ENCODE results near the gene OSR1.
A peak's percentile ranks its signal among the peaks of the same experiment; 100 is the strongest.
"Not testable (repeated sequence)": the region's sequence is repeated elsewhere in the genome, so short reads cannot be mapped to it uniquely, and the experiment has no call there.

OSR1 gene

DNA sequence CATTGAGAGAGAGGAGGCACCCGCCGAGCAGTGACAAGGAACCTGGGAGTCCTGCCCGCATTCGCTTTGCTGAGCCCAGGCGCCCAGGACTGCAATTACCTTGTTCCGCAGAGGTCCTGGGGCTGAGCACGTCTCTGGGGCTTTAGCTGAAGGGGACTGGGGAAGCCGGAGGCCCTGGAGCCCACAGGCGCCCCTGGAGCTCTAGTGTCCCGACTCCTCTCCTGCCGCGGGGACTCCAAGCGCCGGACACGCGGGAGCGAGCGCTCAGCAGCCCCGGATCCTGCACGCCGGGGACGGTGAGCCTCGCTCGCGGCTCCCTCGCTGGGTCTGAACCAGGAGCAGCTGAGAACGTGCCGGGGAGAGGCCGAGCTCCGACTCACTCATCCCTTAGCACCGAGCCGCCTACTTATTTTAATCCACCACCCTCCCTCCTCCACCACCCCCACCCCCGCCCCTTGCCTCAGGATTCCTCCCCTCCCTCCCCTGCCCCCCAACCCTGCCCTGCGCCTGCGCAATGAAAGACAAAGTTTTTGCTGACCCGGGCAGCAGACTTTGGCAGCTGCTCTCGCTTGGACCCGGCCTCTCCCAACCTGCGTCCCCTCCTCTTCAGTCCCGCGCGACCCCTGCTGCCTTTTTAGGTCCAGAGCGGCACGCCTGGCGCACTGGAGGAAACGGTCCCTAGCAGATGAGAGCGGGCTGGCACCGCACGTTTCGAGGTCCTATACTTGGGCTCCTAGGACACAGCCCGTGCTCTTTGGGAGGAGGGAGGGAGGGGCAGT is at the start of gene OSR1:
OSR1 (minus strand) TSS at position 382 of the 779 bp plus-strand sequence. CDS start 4,818 bp downstream, outside the sequence.
- DNase-seq (ENCODE audit: low spot score): peak; percentile 37
- TF ChIP-seq, protein P1, sequence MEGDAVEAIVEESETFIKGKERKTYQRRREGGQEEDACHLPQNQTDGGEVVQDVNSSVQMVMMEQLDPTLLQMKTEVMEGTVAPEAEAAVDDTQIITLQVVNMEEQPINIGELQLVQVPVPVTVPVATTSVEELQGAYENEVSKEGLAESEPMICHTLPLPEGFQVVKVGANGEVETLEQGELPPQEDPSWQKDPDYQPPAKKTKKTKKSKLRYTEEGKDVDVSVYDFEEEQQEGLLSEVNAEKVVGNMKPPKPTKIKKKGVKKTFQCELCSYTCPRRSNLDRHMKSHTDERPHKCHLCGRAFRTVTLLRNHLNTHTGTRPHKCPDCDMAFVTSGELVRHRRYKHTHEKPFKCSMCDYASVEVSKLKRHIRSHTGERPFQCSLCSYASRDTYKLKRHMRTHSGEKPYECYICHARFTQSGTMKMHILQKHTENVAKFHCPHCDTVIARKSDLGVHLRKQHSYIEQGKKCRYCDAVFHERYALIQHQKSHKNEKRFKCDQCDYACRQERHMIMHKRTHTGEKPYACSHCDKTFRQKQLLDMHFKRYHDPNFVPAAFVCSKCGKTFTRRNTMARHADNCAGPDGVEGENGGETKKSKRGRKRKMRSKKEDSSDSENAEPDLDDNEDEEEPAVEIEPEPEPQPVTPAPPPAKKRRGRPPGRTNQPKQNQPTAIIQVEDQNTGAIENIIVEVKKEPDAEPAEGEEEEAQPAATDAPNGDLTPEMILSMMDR (IDR thresholded peaks at IDR 0.05; ENCODE audit: extremely low read depth, insufficient read depth, missing control alignments): no peak
- in situ Hi-C loops (cut with MboI; ENCODE audit: low pct_unique_long_range_greater_than_20kb, low sequenced_read_pairs, unreplicated experiment): loop anchor here (10.0 to 25.0 kb wide), 3 partner anchors 496 to 846 kb away; no protein-coding TSS in a partner anchor

DNA sequence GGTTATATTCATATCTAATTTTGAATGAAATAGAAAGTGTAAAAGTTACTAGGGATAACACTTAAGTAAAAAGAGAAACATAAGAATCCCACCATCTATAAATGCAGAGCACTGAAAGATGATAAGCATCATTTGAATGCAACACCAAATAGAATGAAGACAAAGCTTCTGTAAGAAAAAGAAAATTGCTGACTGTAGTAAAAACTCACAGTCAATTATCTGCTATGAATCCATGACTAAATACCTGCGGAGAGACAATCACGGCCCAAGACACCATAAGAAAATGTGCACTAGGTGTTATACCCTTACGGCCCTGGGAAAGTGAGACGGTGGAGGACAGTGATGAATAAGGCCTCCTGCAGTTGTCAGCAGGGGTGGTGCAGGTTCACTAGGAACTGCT is 45.4 kb upstream of the OSR1 start:
- in situ Hi-C loops (cut with MboI; ENCODE audit: low pct_unique_long_range_greater_than_20kb, low sequenced_read_pairs, unreplicated experiment): no loop called here
- TF ChIP-seq, protein P1 (IDR thresholded peaks at IDR 0.05; ENCODE audit: extremely low read depth, insufficient read depth, missing control alignments): no peak
- DNase-seq (ENCODE audit: low spot score): no peak

DNA sequence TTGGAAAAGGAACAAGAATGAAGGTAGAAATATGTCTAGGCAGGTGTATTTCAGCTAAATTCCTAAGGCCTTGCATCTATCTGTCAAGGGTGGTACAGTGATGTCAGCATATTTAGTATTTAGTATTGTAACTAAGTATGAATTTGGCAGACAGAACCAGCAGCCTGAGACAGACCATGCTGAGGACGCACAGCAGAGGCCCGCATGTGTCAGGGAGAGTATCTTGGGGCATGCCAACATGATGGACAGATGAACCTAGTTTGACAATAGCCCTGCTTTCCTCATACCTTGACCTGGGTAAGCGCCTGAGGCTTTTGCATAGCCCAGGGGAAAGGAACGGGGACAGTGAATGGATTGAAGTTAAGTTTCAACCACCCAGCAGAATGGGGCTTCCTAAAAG is 33.8 kb upstream of the OSR1 start:
- TF ChIP-seq, protein P1 (IDR thresholded peaks at IDR 0.05; ENCODE audit: extremely low read depth, insufficient read depth, missing control alignments): no peak
- DNase-seq (ENCODE audit: low spot score): no peak
- in situ Hi-C loops (cut with MboI; ENCODE audit: low pct_unique_long_range_greater_than_20kb, low sequenced_read_pairs, unreplicated experiment): no loop called here

DNA sequence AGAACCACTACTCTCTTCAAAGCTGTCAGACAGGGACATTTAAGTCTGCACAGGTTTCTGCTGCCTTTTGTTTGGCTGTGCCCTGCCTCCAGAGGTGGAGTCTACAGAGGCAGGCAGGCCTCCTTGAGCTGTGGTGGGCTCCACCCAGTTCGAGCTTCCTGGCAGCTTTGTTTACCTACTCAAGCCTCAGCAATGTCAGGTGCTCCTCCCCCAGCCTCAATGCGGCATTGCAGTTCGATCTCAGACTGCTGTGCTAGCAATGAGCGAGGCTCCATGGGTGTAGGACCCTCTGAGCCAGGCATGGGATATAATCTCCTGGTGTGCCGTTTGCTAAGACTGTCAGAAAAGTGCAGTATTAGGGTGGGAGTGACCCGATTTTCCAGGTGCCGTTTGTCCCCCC is 31.0 kb upstream of the OSR1 start:
- DNase-seq (ENCODE audit: low spot score); in situ Hi-C loops (cut with MboI; ENCODE audit: low pct_unique_long_range_greater_than_20kb, low sequenced_read_pairs, unreplicated experiment): not testable (repeated sequence)

DNA sequence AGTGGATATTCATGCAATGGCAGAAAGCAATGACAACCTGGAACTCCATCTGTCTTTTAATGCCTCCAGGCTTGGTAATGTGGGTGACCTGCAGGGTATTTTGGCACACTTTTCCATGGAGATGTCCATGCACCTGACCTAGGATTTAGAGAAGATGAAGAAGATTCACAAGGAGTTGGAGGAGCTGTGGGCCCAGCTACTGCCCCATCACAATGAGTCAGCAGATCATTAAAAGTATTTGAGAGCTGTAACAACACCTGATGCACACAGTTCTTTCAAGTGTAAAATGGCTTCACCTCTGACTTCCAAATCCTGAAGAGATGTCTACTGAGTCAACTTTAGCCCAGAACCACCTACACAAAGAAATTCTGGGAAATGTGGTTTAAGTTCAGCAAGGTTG is 22.1 kb upstream of the OSR1 start:
- in situ Hi-C loops (cut with MboI; ENCODE audit: low pct_unique_long_range_greater_than_20kb, low sequenced_read_pairs, unreplicated experiment): no loop called here
- no peak for DNase-seq (ENCODE audit: low spot score)
- TF ChIP-seq, protein P1 (IDR thresholded peaks at IDR 0.05; ENCODE audit: extremely low read depth, insufficient read depth, missing control alignments): no peak

DNA sequence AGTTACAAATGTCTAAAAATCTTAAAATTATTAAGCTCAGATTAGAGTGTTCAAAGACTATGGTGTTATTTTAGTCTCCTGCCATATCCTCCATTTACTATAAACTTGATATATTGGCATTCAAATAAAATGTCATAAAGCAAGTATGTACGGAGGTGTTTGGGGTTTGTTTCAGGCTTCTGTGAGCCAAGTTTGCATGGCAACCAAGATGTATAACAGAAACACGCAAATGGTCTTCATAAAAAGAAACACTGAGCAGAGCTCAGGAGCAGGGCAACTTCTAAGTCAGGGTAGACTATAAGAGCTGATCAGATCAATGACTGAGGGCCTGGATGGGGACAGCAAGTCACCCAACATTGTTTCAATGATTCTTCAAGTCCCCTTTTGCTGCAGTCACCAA is 20.5 kb upstream of the OSR1 start:
- DNase-seq (ENCODE audit: low spot score): no peak
- TF ChIP-seq, protein P1 (IDR thresholded peaks at IDR 0.05; ENCODE audit: extremely low read depth, insufficient read depth, missing control alignments): no peak
- in situ Hi-C loops (cut with MboI; ENCODE audit: low pct_unique_long_range_greater_than_20kb, low sequenced_read_pairs, unreplicated experiment): no loop called here

DNA sequence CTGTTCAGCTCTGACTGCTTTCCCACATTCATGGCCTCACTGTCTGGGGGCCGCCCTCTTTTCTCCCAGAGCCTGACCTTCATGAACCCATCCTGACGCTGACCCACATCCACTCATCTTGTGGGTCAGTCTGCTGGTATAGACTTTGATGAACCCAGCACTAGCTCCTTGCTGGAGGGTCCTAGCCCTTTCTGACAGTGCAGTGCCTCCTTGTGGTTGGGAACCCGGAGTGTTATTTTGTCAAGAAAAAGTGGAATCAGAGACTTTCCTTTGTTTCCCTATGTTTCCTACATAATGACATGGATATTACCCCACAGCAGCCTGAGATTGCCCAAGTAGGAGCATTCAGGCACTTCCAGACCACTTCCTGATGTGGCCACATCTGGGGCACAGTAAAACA is 19.3 kb upstream of the OSR1 start:
- DNase-seq (ENCODE audit: low spot score): no peak
- in situ Hi-C loops (cut with MboI; ENCODE audit: low pct_unique_long_range_greater_than_20kb, low sequenced_read_pairs, unreplicated experiment): no loop called here
- TF ChIP-seq, protein P1 (IDR thresholded peaks at IDR 0.05; ENCODE audit: extremely low read depth, insufficient read depth, missing control alignments): peak; percentile 29

Data from GM13977 (cell line).